GM21360 (cell line): ENCODE data around the gene ZNF837.
"Not testable (repeated sequence)": the region's sequence is repeated elsewhere in the genome, so short reads cannot be mapped to it uniquely, and the experiment has no call there.

Source experiments
- ATAC-seq: cut with Tn5 transposase; IDR thresholded peaks from one replicate; pipeline ENCODE4 v1.9.1; 2021; ENCODE audit warnings: mild to moderate bottlenecking, moderate library complexity; ENCODE audit not compliant: unreplicated experiment

ZNF837 gene

DNA sequence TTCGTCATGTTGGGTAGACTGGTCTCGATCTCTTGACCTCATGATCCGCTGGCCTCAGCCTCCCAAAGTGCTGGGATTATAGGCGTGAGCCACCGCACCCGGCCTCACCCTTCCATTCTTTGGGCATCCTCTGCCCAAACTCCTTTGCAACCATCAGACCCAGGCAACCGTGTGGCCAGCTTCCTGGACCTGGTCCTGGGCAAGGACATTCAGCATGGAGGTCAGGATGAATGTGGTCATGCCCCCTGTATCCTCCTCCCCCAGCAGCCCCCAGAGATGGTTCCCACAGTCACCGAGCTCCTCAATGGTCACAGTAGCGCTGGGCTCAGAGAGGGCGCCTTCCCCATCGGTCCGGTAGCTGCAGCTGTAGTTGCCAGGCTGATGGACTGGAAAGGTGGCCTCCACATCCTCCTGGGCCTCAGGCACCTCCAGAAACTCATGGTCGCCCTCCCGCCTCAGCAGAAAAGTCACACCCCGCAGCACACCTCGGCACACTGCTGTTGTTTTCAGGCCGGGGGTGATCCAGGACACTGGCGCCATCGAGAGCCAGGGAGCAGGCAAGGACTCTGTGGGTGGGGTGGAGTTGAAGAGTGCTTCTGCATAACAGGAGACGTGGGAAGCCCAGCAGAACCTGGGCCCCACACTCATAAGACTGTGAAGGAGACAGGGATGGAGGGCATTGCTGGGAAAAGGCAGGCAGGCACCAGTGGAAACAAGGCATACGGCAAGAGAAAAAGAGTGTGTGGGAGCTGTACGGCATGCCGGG lies 28.7 kb downstream of the ZNF837 start:
- no peak for ATAC-seq

DNA sequence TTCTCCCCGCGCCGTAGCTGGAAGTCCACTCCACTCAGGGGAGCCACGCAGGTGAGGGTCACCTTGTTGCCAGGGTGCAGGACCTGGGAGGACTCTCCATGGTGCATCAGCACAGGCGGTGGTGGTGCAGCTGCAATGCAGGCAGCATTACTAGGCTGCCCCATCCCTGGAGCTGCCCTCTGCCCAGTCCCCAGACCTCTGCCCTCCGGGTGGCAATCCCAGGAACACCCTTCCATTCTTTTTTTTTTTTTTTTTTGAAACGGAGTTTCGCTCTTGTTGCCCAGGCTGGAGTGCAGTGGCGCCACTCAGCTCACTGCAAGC lies 29.3 kb downstream of the ZNF837 start:
- ATAC-seq: no peak

DNA sequence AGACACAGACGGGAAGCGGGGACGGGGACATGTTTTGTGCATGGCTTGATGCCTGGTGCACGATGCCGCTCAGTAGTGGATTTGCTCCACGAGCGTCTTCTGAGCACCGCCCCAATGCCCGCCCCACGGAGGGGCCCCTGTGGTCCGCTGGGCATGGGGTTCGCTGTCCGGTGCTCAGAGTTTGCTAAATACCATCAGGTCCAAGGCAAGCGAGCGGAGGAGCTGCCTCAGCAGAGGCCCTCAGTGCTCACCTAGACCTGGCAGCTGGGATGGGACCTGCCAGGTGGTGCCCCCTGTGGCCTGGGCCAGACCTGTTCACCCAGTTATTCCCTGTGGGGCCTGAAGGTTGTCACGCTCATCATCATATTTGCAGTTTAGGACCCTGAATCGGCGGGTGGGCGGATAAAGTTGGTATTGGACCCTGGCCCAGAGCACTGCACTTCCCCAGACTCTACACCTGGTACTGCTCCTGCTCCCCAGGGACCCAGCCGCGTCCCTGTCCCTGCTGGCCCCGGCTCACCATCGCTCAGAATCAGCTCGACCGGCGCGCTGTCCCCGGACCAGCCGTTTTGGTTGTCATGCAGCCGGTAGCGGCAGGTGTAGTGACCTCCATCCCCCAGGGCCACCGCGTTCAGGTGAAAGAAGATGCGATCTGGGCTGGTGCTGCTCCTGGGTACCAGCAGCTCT lies 29.8 kb downstream of the ZNF837 start:
- ATAC-seq: no peak

DNA sequence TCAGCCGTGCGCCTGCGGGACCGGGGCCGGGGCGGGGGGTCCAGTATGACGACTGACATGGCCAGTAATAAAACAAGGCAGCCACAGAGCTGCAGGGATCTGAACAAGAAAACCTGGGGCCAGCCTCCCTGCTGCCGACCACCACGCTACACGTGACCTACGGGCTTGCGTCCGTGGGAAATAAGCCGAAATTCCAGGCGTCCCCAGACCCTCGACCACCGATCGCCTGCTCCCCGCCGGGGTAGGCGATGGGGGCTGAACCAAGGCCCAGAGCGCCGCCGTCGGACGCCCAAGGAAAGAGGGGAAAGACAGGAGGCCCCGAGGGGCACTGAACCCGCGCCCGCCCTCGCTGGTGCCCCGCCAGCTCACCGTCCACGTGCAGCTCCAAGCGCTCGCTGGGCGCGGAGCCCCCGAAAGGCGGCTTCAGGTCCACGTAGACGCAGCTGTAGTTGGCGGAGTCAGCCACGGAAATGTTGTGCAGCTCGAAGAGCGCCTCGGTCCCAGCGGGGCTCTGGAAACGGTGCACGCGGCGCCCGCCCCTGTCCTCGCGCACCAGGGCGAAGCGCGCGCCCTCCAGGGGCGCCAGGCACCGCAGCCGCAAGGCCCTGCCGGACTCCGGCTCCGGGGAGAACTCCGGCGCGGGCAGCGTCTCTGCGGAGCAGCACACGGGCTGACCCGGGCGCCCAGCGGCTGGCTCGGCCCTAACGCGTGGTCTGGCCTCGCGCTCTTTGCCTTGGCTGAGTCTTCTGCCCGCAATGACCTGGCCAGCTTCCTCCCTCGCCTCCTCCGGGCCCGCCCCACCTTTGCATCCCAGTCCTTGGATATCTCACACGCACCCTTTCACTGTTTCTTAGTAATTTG lies 30.6 kb downstream of the ZNF837 start:
- no peak for ATAC-seq

DNA sequence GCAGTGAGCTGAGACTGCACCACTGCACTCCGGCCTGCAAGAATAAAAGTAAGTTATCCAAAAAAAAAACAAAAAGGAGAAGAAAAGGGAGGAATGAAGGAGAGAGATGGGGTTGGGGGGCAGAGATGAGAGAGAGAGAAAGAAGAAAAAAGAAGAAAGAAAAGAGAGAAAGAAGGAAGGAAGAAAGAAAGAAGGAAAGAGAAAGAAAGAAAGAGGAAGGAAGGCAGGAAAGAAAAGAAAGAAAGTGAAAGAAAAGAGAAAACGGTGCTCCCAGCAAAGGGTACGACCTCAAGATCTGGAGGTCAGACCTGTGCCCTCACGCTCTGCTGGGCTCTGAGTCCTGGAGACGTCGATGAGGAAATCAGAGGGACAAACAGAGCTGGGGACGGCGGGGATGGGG lies 31.2 kb downstream of the ZNF837 start:
- no peak for ATAC-seq

DNA sequence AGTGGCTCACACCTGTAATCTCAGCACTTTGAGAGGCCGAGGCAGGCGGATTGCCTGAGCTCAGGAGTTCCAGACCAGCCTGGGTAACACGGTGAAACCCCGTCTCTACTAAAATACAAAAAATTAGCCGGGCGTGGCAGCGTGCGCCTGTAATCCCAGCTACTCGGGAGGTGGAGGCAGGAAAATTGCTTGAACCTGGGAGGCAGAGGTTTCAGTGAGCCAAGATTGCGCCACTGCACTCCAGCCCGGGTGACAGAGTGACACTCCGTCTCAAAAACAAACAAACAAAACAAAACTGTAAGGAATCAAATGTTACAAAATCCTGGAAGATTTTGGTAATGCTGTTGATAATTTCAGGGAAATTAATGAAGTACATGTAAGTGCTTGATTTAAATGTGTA lies 32.8 kb downstream of the ZNF837 start:
- ATAC-seq: not testable (repeated sequence)

DNA sequence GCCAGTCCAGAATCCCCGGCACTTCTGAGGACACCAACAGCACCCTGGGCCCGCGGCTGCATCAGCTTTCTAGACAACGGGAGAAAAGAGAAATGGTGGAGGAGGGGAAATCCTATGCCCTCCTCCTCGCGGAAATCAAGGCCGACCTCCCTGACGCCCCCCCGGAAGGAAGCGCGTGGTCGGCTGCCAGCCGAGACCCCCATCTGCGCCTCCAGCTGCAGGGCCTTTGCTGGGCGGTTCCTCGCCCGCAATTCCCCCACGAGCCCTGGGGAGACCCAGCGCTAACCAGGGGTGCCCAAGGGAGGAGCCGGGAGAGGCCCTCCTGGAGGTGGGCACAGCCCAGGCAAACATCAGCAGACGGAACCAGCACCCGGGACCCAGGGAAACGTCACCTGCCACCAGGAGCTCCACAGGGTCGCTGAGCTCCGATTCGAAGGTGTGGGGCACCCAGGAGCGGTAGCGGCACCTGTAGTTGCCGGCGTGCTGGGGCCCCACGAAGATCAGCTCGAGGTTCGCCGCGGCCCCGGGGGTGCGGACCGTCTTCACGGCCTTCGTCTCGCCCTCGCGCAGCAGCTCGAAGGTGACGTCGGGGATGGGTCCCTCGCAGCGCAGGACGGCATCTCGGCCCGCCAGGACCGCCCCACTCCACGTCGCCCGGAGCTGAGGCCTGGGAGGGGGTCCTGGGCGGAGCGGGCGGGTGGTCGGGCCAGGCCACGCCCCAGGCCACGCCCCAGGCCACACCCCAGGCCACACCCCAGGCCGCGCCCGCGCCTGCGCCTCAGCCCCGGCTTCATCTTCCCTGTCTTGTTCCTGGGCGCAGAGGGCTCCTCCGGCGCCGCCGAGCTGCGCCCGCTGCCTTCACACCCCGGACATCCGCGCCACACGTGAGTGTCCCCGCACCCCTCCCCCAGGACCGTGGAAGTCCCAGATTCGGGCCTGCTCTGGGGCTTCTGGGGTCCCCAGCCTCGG lies 33.6 kb downstream of the ZNF837 start:
- ATAC-seq: peak; percentile 76

DNA sequence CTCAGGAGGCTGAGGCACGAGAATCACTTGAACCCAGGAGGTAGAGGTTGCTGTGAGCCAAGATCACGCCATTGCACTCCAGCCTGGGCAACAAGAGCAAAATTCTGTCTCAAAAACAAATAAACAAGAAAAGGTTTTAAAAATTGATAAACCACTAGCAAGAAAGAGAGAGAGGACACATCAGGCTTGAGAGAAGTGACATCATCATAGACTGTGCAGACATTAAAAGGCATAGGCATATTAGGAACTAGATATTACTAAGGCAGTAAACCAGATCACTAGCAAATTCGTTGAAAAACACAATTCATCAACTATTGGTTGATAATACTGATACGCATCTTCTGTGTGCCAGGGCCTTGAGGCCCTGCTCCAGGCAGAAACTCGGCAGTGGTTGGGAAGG lies 35.3 kb downstream of the ZNF837 start:
- no peak for ATAC-seq

DNA sequence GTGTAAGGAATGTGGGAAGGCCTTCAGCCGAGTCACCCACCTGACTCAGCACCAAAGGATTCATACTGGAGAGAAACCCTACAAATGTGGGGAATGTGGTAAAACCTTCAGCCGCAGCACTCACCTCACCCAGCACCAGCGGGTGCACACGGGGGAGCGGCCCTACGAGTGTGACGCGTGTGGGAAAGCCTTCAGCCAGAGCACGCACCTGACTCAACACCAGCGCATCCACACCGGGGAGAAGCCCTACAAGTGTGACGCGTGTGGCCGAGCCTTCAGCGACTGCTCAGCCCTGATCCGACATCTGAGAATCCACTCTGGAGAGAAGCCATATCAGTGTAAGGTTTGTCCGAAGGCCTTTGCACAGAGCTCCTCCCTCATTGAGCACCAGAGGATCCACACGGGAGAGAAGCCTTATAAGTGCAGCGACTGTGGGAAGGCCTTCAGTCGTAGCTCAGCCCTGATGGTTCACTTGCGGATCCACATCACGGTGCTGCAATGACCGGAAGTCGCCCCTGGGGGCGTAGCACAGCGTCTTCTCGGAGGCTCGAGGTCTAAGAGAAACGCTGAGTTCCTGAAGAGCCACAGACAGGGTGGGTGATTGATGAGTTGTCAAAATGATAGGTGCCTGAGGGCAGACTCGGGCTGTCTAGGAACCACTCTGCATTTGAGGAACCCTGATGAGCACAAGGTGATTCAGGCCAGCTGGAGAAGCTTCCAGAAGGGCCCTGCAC lies 41.8 kb downstream of the ZNF837 start:
- ATAC-seq: no peak

DNA sequence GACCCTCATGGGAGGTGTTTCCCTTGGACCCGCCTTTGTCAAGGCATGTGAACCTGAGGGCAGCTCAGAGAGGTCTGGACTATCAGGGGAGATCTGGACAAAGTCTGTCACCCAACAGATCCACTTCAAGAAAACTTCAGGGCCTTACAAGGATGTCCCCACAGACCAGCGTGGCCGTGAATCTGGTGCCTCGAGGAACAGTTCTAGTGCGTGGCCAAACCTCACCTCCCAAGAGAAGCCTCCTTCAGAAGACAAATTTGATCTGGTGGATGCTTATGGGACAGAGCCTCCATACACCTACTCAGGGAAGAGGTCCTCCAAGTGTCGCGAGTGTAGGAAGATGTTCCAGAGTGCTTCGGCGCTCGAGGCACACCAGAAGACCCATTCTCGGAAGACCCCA lies 42.5 kb downstream of the ZNF837 start:
- ATAC-seq: no peak

DNA sequence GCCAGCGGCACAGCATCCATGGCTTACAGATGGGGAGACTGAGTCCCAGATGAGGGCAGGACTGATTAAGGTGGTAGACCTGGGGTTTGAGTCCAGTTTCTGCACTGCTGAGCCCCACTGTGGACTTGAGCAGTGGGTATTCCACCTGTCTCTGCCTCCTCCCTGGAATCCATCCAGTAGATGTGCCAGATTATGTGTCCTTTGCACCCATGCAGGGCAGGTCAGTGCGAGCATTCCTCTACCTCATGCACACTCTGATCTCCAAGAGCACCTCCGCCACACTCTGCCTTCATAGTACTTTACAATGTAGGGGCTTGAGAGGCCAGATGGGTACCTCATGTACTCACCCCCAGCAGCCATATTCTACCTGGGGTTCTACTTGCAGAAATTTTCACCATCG lies 44.0 kb downstream of the ZNF837 start:
- ATAC-seq: no peak

DNA sequence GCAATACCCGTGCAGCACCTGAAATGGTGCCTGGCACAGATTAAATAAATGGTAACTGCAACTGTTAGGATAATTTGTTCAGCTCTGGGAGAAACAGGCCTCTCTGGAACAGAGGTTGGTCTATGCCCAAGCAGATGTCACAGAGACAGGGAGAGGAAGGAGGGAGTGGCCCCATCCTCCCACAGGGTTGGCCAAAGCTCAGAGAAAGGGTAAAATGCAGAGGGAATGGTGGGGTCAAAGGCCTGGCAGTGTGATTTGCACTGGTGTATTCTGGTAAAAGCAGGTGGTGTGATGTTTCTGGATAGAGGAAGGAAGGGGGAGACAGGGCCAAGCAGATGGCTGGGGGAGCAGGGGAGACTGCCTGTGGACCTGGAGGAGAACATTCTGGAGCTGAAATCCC lies 44.6 kb downstream of the ZNF837 start:
- no peak for ATAC-seq

DNA sequence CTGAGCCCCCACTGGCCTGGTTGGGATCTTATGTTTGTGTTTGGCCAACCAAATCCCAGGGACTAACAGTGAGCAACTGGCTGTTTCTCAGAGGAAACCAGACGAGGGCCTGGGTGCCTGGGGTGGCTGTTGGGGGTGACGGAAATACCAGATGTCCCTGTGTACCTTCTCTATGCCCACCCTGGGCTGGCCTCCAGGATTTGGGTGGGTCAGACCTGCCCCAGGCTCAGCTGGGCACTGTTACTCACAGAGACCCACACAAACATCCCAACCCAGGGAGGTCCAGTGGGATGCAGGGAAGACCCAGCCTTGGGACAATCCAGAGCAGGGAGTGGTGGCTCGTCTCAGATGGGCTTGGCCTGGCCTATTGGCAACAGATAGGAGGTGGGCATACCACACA lies 45.2 kb downstream of the ZNF837 start:
- ATAC-seq: no peak

DNA sequence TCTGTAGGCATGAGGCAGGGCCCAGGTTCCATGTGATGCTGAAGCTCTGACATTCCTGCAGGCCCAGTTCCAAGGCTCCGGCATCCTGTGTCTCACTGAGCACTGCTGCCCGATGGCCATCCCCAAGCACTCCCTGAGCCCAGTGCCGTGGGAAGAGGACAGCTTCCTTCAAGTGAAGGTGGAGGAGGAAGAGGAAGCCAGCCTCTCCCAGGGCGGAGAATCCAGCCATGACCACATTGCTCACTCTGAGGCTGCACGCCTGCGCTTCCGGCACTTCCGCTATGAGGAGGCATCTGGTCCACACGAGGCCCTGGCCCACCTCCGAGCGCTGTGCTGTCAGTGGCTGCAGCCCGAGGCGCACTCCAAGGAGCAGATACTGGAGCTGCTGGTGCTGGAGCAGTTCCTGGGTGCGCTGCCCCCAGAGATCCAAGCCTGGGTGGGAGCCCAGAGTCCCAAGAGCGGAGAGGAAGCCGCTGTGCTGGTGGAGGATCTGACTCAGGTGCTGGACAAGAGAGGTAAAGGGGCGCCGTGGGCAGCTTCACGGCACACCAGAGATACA lies 46.1 kb downstream of the ZNF837 start:
- ATAC-seq: no peak

DNA sequence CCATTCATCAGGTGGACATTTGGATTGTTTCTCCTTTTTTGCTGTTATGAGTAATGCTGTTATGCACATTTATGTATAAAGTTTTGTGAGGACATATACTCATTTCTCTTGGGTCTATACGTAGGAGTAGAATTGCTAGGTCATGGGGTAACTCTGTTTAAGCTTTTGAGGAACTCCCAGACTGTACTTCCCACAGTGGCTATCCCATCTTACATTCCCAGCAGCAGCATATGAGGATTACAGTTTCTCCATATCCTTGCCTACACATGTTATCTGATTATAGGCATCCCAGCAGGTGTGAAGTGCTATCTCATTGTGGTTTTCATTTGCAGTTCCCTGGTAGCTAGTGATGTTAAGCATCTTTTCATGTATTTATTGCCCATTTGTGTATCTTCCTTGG lies 48.1 kb downstream of the ZNF837 start:
- ATAC-seq: no peak

DNA sequence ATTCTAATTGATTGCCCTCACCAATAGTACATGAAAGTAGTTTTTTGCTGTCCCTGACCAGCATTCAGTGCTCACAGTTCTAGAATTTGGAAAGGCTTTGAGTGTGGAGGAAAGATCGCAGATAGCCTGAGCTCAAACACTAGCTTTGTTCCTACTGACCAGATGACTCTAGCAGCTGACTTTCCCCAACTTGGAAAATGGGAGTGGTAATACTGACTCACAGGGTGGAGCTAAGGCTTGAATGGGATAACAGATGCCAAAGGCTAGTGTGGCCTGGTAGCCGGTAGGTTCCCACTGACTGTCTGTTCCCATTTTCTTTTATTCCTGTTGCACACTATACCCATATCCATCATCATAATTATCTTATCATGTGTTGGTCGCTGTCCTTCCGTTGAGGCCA lies 50.4 kb downstream of the ZNF837 start:
- ATAC-seq: no peak

DNA sequence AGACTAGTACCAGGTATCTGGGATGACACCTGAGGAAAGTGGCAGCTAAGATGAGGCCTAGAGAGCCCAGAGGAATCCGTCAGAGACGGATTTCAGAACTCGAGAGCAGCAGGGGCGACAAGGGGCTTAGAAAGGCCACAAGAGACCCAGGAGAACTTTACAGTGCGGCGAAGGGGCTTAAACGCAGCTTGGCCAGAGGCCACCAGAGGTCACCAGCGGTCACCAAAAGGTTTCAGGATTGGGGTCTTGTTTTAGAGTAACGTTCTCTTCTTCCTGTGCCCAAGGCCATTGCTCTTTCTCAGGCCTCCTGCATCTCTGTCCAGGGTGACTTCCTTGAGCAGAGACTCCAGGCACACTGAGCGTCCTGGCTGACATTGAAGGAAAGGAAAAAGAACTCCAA lies 51.8 kb downstream of the ZNF837 start:
- ATAC-seq: no peak

DNA sequence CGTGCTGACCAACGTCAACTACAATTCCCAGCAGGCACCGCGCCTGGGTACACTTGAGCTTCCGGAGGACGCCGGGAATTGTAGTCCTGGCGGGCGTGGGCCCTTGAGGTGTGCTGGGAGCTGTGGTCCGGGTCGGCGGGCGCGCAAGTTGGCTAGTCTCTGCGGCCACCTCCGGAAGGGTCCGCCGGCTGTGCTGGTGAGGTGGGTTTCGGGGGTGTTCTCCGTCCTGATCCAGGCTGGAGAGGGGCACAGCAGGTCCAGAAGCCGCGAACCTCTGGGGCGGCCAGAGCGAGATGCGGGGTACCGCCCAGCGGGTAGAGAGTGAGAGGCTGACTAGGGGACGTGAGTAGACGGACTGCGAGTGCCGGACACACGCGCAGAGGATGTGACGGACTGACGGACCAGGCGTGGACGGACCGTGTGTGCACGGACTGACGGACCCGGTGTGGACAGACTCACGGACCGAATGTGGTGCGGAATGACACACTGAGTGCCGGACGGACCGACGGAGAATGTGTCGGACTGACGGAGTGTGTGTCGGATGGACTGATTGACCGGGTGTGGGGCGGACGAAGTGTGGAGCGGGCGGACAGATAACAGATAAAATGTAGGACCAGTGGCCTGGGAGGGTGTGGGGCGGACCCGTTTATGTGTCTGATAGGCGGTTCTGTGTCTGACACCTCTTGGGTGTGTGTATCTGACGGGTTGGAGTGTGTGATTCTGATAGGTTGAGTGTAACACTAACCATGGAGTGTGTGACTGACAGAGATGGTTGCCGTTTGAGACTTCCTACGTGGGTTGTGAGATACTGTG lies 53.7 kb downstream of the ZNF837 start, which contains the start of gene ZSCAN22:
Gene ZSCAN22, plus strand, starts transcription at position 81 of the 813 bp plus-strand sequence. CDS start 7,809 bp downstream, outside the sequence.
- ATAC-seq: peak; percentile 78

DNA sequence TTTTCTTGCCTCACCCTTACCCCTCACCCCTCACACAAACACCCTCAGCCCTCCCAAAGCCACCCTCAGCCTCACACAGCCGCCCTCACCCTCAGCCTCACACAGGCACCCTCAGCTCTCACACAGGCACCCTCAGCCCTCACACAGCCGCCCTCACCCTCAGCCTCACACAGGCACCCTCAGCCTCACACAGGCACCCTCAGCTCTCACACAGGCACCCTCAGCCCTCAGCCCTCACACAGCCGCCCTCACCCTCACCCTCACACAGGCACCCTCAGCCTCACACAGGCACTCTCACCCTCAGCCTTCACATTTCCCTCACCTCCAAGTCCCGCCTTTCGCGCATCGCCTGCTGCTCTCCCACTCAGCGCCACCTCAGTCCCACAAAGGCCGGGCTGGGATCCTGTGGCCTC lies 54.3 kb downstream of the ZNF837 start:
- no peak for ATAC-seq
